ENCODE data around the gene ARID3B. TPM values are rescaled to one million over a fixed set of nuclear protein-coding genes. Genes with fewer than 3 reads are reported as not detected.

ARID3B gene
- total RNA-seq, 1 donor from 2014 or later: 3.7 TPM

DNA sequence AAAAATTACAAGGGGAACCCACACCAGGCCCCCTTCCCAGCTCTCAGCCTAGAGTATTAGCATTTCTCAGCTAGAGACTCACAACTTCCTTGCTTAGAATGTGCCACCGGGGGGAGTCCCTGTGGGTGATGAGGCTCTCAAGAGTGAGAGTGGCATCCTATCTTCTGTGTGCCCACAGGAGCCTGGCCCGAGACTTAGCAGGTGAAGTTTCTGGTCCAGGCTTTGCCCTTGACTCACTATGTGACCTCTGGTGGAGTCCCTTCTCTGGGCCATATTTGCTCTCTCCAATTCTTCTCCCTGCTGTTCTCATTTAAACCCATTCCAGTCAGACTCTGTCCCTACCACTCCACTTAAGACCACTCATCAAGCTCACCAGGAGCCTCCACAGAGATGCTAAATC, 92.8 kb downstream of the ARID3B start:
- ATAC-seq: no peak
- DNase-seq (ENCODE audit: low spot score): no peak

- ATAC-seq (peak; percentile 72), DNase-seq (ENCODE audit: low spot score) (peak; percentile 63)
Measured at GRCh38 chr15:74635228-74635627, 94.2 kb downstream of the ARID3B start.

GRCh38 chr15:74636984-74637383, 96.0 kb downstream of the ARID3B start:
- DNase-seq (ENCODE audit: low spot score) (no peak), ATAC-seq (no peak)

- ATAC-seq (no peak), DNase-seq (ENCODE audit: low spot score) (no peak)
Measured at GRCh38 chr15:74641151-74641550, 100.1 kb downstream of the ARID3B start.

DNA sequence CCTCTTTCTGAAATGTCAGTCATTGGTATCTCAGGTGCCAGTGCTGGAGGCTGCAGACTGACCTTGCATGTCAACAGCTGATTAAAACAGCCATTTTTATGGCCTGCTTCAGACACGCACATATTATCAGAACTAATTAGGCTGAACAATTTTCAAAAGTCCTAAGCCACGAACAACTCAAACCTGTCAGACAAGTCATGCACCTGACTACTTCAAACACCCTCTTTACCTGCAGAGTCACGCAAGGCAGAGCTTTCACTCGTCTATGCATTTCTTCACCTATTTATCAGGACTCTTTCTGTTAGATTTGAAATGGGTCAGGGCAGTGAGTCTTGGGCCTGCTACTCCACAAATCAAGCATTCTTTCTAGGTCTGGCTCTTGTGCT, 101.3 kb downstream of the ARID3B start:
- ATAC-seq (no peak), DNase-seq (ENCODE audit: low spot score) (no peak)

GRCh38 chr15:74642734-74643664, 102.0 kb downstream of the ARID3B start:
- no peak for ATAC-seq

DNA sequence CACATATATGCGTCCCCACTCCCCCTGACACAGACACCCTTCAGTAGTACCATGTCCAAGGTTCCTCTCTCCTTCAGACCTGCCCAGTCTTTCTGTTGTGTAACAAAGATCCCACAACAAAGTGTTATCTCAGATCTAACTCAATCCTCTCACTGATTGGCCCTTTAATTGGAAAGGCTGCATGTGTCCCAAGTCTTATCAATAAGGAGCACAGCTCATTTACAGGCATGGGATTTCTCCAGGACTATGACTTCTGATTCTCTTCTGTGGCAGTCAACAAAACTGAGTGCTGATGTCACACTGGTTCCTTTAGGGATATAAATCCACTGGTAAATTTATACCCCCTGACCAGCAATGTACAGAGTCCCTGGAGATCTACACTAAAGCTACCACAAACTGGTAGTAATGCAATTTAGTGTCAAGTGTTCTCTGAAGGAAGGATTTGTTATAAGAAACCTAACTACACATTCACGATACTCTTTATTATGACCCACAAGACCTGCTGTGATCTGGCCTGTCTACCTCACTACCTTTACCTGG, 102.7 kb downstream of the ARID3B start:
- DNase-seq (ENCODE audit: low spot score) (no peak), ATAC-seq (no peak)

More at GRCh38 chr15:74642734-74643664, 102.0 kb downstream of the ARID3B start:
- no peak for DNase-seq (ENCODE audit: low spot score)

- no peak for ATAC-seq
Measured at GRCh38 chr15:74646480-74646879, 105.5 kb downstream of the ARID3B start.

More at GRCh38 chr15:74646480-74646879, 105.5 kb downstream of the ARID3B start:
- DNase-seq (ENCODE audit: low spot score): no peak

Other genes starting within 250 kb of the ARID3B start
- gene CYP11A1, start 173.6 kb upstream of the ARID3B start, total RNA-seq: 3.0 TPM
- 0.53 TPM for gene SEMA7A, start 107.3 kb upstream of the ARID3B start, total RNA-seq
- 15.4 TPM for gene UBL7, start 80.1 kb upstream of the ARID3B start, total RNA-seq
- gene CLK3, start 74.6 kb downstream of the ARID3B start, total RNA-seq: 32.3 TPM
- 13.4 TPM for gene EDC3, start 154.8 kb downstream of the ARID3B start, total RNA-seq
- gene CYP1A1, start 184.3 kb downstream of the ARID3B start, total RNA-seq: 1.6 TPM
- gene CYP1A2, start 207.6 kb downstream of the ARID3B start, total RNA-seq: 120 TPM
- 32.7 TPM for gene CSK, start 240.9 kb downstream of the ARID3B start, total RNA-seq

All from left lobe of liver (tissue), 2 donors.